WTC11 (cell line): ENCODE measurements around the gene HOXC4. TPM values are rescaled to one million over a fixed set of nuclear protein-coding genes. Genes with fewer than 3 reads are reported as not detected.

ENCODE experiments used
- ATAC-seq: fragments of 200-7000 bp; cut with Tn5 transposase; 2 replicates; pipeline ENCODE4 v1.10.0; 2021; ENCODE audit warnings: mild to moderate bottlenecking, moderate library complexity
- CTCF ChIA-PET: fragments of 300-600 bp; sonication (Branson Sonifier 250); formaldehyde crosslinking; loops from one replicate; lab custom pipeline; 2021; ENCODE audit warnings: antibody characterized with exemption; lab: Charles Lee
- POLR2A ChIA-PET: fragments of 350-600 bp; sonication (Branson Sonifier 250); formaldehyde crosslinking; loops from one replicate; lab custom pipeline; 2021; ENCODE audit warnings: antibody characterized with exemption; lab: Charles Lee
- DNase-seq: peaks from one replicate; pipeline ENCODE4 v3.0.0; 2021; ENCODE audit warnings: low spot score
- H3K27ac Mint-ChIP-seq: 2 replicates; pipeline ENCODE4 v1.8.0; 2021; ENCODE audit warnings: mixed read lengths
- H3K27me3 Mint-ChIP-seq: 2 replicates; pipeline ENCODE4 v1.8.0; 2021; ENCODE audit warnings: low read depth, mild to moderate bottlenecking, moderate library complexity, mixed read lengths
- H3K36me3 Mint-ChIP-seq: 2 replicates; pipeline ENCODE4 v1.8.0; 2021; ENCODE audit warnings: mixed read lengths
- H3K4me1 Mint-ChIP-seq: 2 replicates; pipeline ENCODE4 v1.8.0; 2022; ENCODE audit warnings: mixed read lengths
- H3K4me3 Mint-ChIP-seq: 2 replicates; pipeline ENCODE4 v1.8.0; 2021; ENCODE audit warnings: mild to moderate bottlenecking, moderate library complexity, mixed read lengths
- H3K9me3 Mint-ChIP-seq: 2 replicates; pipeline ENCODE4 v1.8.0; 2021; ENCODE audit warnings: mixed read lengths
- CTCF ChIP-seq: fragments of 200-600 bp; IDR thresholded peaks from 2 replicates; pipeline ENCODE4 v1.8.0; 2022; ENCODE audit warnings: antibody characterized with exemption
- E2F1 ChIP-seq: sonication (generic); formaldehyde crosslinking; IDR thresholded peaks from 2 replicates; pipeline ENCODE4 v1.8.0; 2022; ENCODE audit warnings: mild to moderate bottlenecking, missing genetic modification reagents
- EMX1 ChIP-seq: fragments of 250-450 bp; sonication (Bioruptor Pico); IDR thresholded peaks from 2 replicates; pipeline ENCODE4 v1.8.0; 2021; ENCODE audit warnings: mild to moderate bottlenecking
- GTF2I ChIP-seq: fragments of 250-450 bp; sonication (Bioruptor Pico); conservative IDR thresholded peaks from 2 replicates; pipeline ENCODE4 v1.4.0; 2021; ENCODE audit warnings: mild to moderate bottlenecking
- MLX ChIP-seq: sonication (generic); formaldehyde crosslinking; IDR thresholded peaks from 2 replicates; pipeline ENCODE4 v1.8.1; 2023; ENCODE audit warnings: mild to moderate bottlenecking, missing genetic modification reagents, moderate library complexity
- MXD4 ChIP-seq: fragments of 250-450 bp; sonication (Bioruptor Pico); IDR thresholded peaks from 2 replicates; pipeline ENCODE4 v1.8.0; 2021; ENCODE audit warnings: mild to moderate bottlenecking, moderate library complexity, borderline replicate concordance
- MYBL2 ChIP-seq: sonication (generic); formaldehyde crosslinking; IDR thresholded peaks from 2 replicates; pipeline ENCODE4 v1.8.1; 2023; ENCODE audit warnings: mild to moderate bottlenecking, moderate library complexity, missing genetic modification reagents
- NFYB ChIP-seq: sonication (generic); formaldehyde crosslinking; conservative IDR thresholded peaks from 2 replicates; pipeline ENCODE4 v1.8.0; 2022; ENCODE audit warnings: low read depth, missing genetic modification reagents
- PRRX2 ChIP-seq: fragments of 250-450 bp; sonication (Bioruptor Pico); IDR thresholded peaks from 2 replicates; pipeline ENCODE4 v1.8.0; 2021; ENCODE audit warnings: mild to moderate bottlenecking
- RELA ChIP-seq: sonication (generic); formaldehyde crosslinking; IDR thresholded peaks from 2 replicates; pipeline ENCODE4 v1.8.1; 2022; ENCODE audit warnings: missing genetic modification reagents, mild to moderate bottlenecking, borderline replicate concordance
- SMAD4 ChIP-seq: sonication (generic); formaldehyde crosslinking; IDR thresholded peaks from 2 replicates; pipeline ENCODE4 v1.8.0; 2022; ENCODE audit warnings: mild to moderate bottlenecking, missing genetic modification reagents
- STAT6 ChIP-seq: sonication (generic); formaldehyde crosslinking; conservative IDR thresholded peaks from 2 replicates; pipeline ENCODE4 v1.8.1; 2023; ENCODE audit warnings: mild to moderate bottlenecking, low read depth, missing genetic modification reagents, moderate library complexity
- ZNF281 ChIP-seq: sonication (generic); formaldehyde crosslinking; IDR thresholded peaks from 2 replicates; pipeline ENCODE4 v1.8.0; 2023; ENCODE audit warnings: mild to moderate bottlenecking, missing genetic modification reagents
- ZNF423 ChIP-seq: fragments of 250-450 bp; sonication (Bioruptor Pico); IDR thresholded peaks from 2 replicates; pipeline ENCODE4 v2.1.2; 2022; ENCODE audit warnings: mild to moderate bottlenecking, moderate library complexity
- ZNF425 ChIP-seq: fragments of 250-450 bp; sonication (Bioruptor Pico); conservative IDR thresholded peaks from 2 replicates; pipeline ENCODE4 v1.9.0; 2021; ENCODE audit warnings: mild to moderate bottlenecking
- total RNA-seq: library from RNA; stranded (reverse); gene quantifications from 3 replicates; pipeline ENCODE4 v1.2.3, GENCODE V29; 2021

The HOXC4 gene
- total RNA-seq, 1 experiment from 2014 or later: 0.46 TPM

- TF ChIP-seq ZNF281 (CRISPR knock-in tag) (no peak), ZNF423 (CRISPR knock-in tag) (no peak), MLX (no peak)
Measured at GRCh38 chr12:54044425-54045103, 9.1 kb upstream of the HOXC4 start (continued).

- no peak for DNase-seq
- ATAC-seq: no peak
- H3K4me3 Mint-ChIP-seq: no peak overlapping the region
- peaks cover 20% of the 10 kb centered on the region for H3K4me1 Mint-ChIP-seq
- TF ChIP-seq PRRX2 (CRISPR knock-in tag) (no peak), MYBL2 (CRISPR knock-in tag) (no peak), SMAD4 (CRISPR knock-in tag) (no peak), RELA (no peak), CTCF (no peak), E2F1 (CRISPR knock-in tag) (no peak), NFYB (CRISPR knock-in tag) (no peak)
- no peaks in the 10 kb centered on the region for H3K9me3 Mint-ChIP-seq
- CTCF ChIA-PET: interaction anchor here (1.6 to 2.9 kb wide), 2 partner anchors 13 to 146 kb away, joined by 4 to 12 read pairs; partner anchors contain the start of gene HOXC5
- peaks cover 100% of the 10 kb centered on the region for H3K27me3 Mint-ChIP-seq
- H3K36me3 Mint-ChIP-seq: no peaks in the 10 kb centered on the region
- no peak overlapping the region for H3K27ac Mint-ChIP-seq
- POLR2A ChIA-PET: interaction anchor here (0.6 kb wide), 1 partner anchor 235 kb away, joined by 3 read pairs; the partner anchor contains the start of gene HNRNPA1
Measured at GRCh38 chr12:54045401-54045800, 8.2 kb upstream of the HOXC4 start.

GRCh38 chr12:54045868-54046521, 7.6 kb upstream of the HOXC4 start:
- Mint-ChIP-seq H3K9me3 (no peaks in the 10 kb centered on the region), H3K27ac (no peak overlapping the region), H3K4me3 (no peak overlapping the region), H3K4me1 (peaks cover 23% of the 10 kb centered on the region), H3K27me3 (peaks cover 100% of the 10 kb centered on the region), H3K36me3 (no peaks in the 10 kb centered on the region)
- ChIA-PET CTCF (interaction anchor here (1.6 to 2.9 kb wide), 2 partner anchors 13 to 146 kb away, joined by 4 to 12 read pairs; partner anchors contain the start of gene HOXC5), POLR2A (interaction anchor here (0.5 to 0.6 kb wide), 2 partner anchors 80 to 234 kb away, joined by 3 to 4 read pairs; partner anchors contain the start of gene HNRNPA1)
- DNase-seq: no peak
- ATAC-seq: no peak
- TF ChIP-seq MXD4: no peak
- no peak for TF ChIP-seq CTCF
- no peak for TF ChIP-seq EMX1
- no peak for TF ChIP-seq NFYB (CRISPR knock-in tag)
- no peak for TF ChIP-seq GTF2I (CRISPR knock-in tag)
- no peak for TF ChIP-seq STAT6 (CRISPR knock-in tag)
- TF ChIP-seq ZNF425 (CRISPR knock-in tag): no peak
